Suprapubic skin (tissue), 4 donors: ENCODE measurements around the gene CDC5L. TPM values are rescaled to one million over a fixed set of nuclear protein-coding genes. Genes with fewer than 3 reads are reported as not detected.

Experiments used
- DNase-seq, 2 donors: peaks; one replicate each; pipeline ENCODE4 v3.0.0-alpha.2; 2019; ENCODE audit warnings: low spot score in 2 of 2
- H3K27ac ChIP-seq: fragments of 200-600 bp; sonication (generic); one replicate; pipeline ENCODE4 v1.5.1; 2019
- H3K27me3 ChIP-seq: fragments of 200-600 bp; sonication (generic); one replicate; pipeline ENCODE4 v1.5.1; 2019
- H3K36me3 ChIP-seq: fragments of 200-600 bp; sonication (generic); one replicate; pipeline ENCODE4 v1.5.1; 2019
- H3K4me1 ChIP-seq: fragments of 200-600 bp; sonication (generic); one replicate; pipeline ENCODE4 v1.5.1; 2019
- H3K4me3 ChIP-seq: fragments of 200-600 bp; sonication (generic); one replicate; pipeline ENCODE4 v1.5.1; 2019; ENCODE audit warnings: mild to moderate bottlenecking
- H3K9me3 ChIP-seq: fragments of 200-600 bp; sonication (generic); one replicate; pipeline ENCODE4 v1.5.1; 2019
- CTCF ChIP-seq, 2 donors: fragments of 200-600 bp in 1 of 2; fragments of 450-650 bp in 1 of 2; sonication (generic) in 1 of 2; IDR thresholded peaks; one replicate each; pipeline ENCODE4 v1.5.1; 2016 to 2019; ENCODE audit warnings: antibody characterized with exemption in 2 of 2, mild to moderate bottlenecking in 1 of 2, moderate library complexity in 1 of 2
- EP300 ChIP-seq: sonication (generic); formaldehyde crosslinking; IDR thresholded peaks from one replicate; pipeline ENCODE4 v1.6.1; 2017; ENCODE audit warnings: antibody characterized with exemption
- POLR2A ChIP-seq, 2 donors: fragments of 450-650 bp; IDR thresholded peaks; one replicate each; pipeline ENCODE4 v1.6.1; 2017; ENCODE audit warnings: antibody characterized with exemption in 2 of 2, mild to moderate bottlenecking in 2 of 2, moderate library complexity in 2 of 2
- POLR2AphosphoS5 ChIP-seq, 3 donors: sonication (generic); formaldehyde crosslinking; IDR thresholded peaks; one replicate each; pipeline ENCODE4 v1.6.1; 2017; ENCODE audit warnings: antibody characterized with exemption in 3 of 3
- WGBS: methylation state at CpG from one replicate; pipeline ENCODE4 v1.1.5; 2018; 5-methylcytosine and 5-hydroxymethylcytosine counted together
- total RNA-seq, 4 donors: library from RNA; depleted of rRNA; stranded (reverse); fragments of >200 nt; gene quantifications; one replicate each; pipeline ENCODE4 v1.1.0, GENCODE V29; 2016

CDC5L gene
- total RNA-seq, 4 donors from 2014 or later: 12.3 to 16.6 (median 15.4) TPM

- no peak for TF ChIP-seq POLR2A (IDR thresholded peaks at IDR 0.05)
- TF ChIP-seq CTCF (IDR thresholded peaks at IDR 0.05): no peak
- no peak for TF ChIP-seq EP300
- TF ChIP-seq POLR2AphosphoS5 (IDR thresholded peaks at IDR 0.05): no peak
- no peak for DNase-seq
- no peaks in the 10 kb centered on the region for H3K9me3 ChIP-seq
- peaks cover 17% of the 10 kb centered on the region for H3K36me3 ChIP-seq
- peak overlapping the region; percentile 95 for H3K4me3 ChIP-seq
- peaks cover 24% of the 10 kb centered on the region for H3K4me1 ChIP-seq
- no peaks in the 10 kb centered on the region for H3K27me3 ChIP-seq
- peak overlapping the region; percentile 97 for H3K27ac ChIP-seq
- WGBS: 0% methylated on average over 4 of the region's 10 CpGs
These were observed 605 bp downstream of the CDC5L start for GRCh38 chr6:44388135-44388487.

GRCh38 chr6:44388887-44389286 lies 1.4 kb downstream of the CDC5L start:
- no peaks in the 10 kb centered on the region for H3K9me3 ChIP-seq
- no peaks in the 10 kb centered on the region for H3K27me3 ChIP-seq
- H3K4me1 ChIP-seq: peaks cover 24% of the 10 kb centered on the region
- DNase-seq: no peak
- TF ChIP-seq POLR2AphosphoS5 (IDR thresholded peaks at IDR 0.05) (no peak), EP300 (no peak), POLR2A (IDR thresholded peaks at IDR 0.05) (no peak), CTCF (IDR thresholded peaks at IDR 0.05) (no peak)
- peak overlapping the region; percentile 95 for H3K4me3 ChIP-seq
- H3K27ac ChIP-seq: no peak overlapping the region
- H3K36me3 ChIP-seq: peaks cover 24% of the 10 kb centered on the region
- WGBS: 57% methylated on average over 5 of the region's 5 CpGs

GRCh38 chr6:44390158-44390683 lies 2.7 kb downstream of the CDC5L start:
- no peak for DNase-seq
- no peaks in the 10 kb centered on the region for H3K27me3 ChIP-seq
- TF ChIP-seq CTCF (IDR thresholded peaks at IDR 0.05): no peak
- TF ChIP-seq POLR2AphosphoS5 (IDR thresholded peaks at IDR 0.05): no peak
- no peak for TF ChIP-seq POLR2A (IDR thresholded peaks at IDR 0.05)
- TF ChIP-seq EP300: no peak
- H3K9me3 ChIP-seq: no peaks in the 10 kb centered on the region
- no peak overlapping the region for H3K4me3 ChIP-seq
- H3K27ac ChIP-seq: no peak overlapping the region
- 86% methylated on average over 1 of the region's 1 CpG for WGBS
- peaks cover 36% of the 10 kb centered on the region for H3K36me3 ChIP-seq
- H3K4me1 ChIP-seq: peaks cover 24% of the 10 kb centered on the region

- H3K36me3 ChIP-seq: peaks cover 83% of the 10 kb centered on the region
These were observed 8.0 kb downstream of the CDC5L start for GRCh38 chr6:44395501-44395900.

GRCh38 chr6:44396968-44397367 lies 9.5 kb downstream of the CDC5L start:
- Histone ChIP-seq H3K9me3 (no peaks in the 10 kb centered on the region), H3K27ac (no peak overlapping the region), H3K4me3 (no peak overlapping the region), H3K4me1 (peaks cover 9% of the 10 kb centered on the region), H3K36me3 (peaks cover 85% of the 10 kb centered on the region), H3K27me3 (no peaks in the 10 kb centered on the region)
- TF ChIP-seq POLR2A (IDR thresholded peaks at IDR 0.05): no peak
- no peak for TF ChIP-seq EP300
- no peak for TF ChIP-seq POLR2AphosphoS5 (IDR thresholded peaks at IDR 0.05)
- no peak for TF ChIP-seq CTCF (IDR thresholded peaks at IDR 0.05)
- WGBS: 44% methylated on average over 3 of the region's 3 CpGs
- DNase-seq: no peak

More at GRCh38 chr6:44395501-44395900, 8.0 kb downstream of the CDC5L start:
- Histone ChIP-seq H3K4me1 (peaks cover 6% of the 10 kb centered on the region), H3K4me3 (no peak overlapping the region), H3K27ac (no peak overlapping the region), H3K9me3 (no peaks in the 10 kb centered on the region), H3K27me3 (no peaks in the 10 kb centered on the region)
- TF ChIP-seq EP300: no peak
- TF ChIP-seq POLR2A (IDR thresholded peaks at IDR 0.05): no peak
- 79% methylated on average over 2 of the region's 2 CpGs for WGBS
- no peak for DNase-seq
